ENCODE measurements around the gene TAF4.
"Not testable (repeated sequence)": the region's sequence is repeated elsewhere in the genome, so short reads cannot be mapped to it uniquely, and the experiment has no call there.

Gene TAF4

GRCh38 chr20:61958773-61959700 is 106.6 kb downstream of the TAF4 start:
- DNase-seq = no peak

GRCh38 chr20:61957961-61958715 is 107.5 kb downstream of the TAF4 start:
- no peak for DNase-seq

GRCh38 chr20:61956396-61957342 is 109.0 kb downstream of the TAF4 start:
- DNase-seq = no peak

- DNase-seq = no peak
Observed at GRCh38 chr20:61955668-61956395, 109.8 kb downstream of the TAF4 start.

GRCh38 chr20:61954276-61955021 is 111.2 kb downstream of the TAF4 start:
- DNase-seq = no peak

GRCh38 chr20:61953037-61954021 is 112.4 kb downstream of the TAF4 start:
- DNase-seq = no peak

- DNase-seq = no peak
Observed at GRCh38 chr20:61951695-61952533, 113.8 kb downstream of the TAF4 start.

GRCh38 chr20:61950641-61951071 is 115.0 kb downstream of the TAF4 start:
- DNase-seq = no peak

GRCh38 chr20:61949714-61950640 is 115.7 kb downstream of the TAF4 start:
- DNase-seq = no peak

GRCh38 chr20:61949363-61949713 is 116.3 kb downstream of the TAF4 start:
- no peak for DNase-seq

GRCh38 chr20:61948586-61949362 is 116.9 kb downstream of the TAF4 start:
- DNase-seq = no peak

GRCh38 chr20:61948056-61948455 is 117.6 kb downstream of the TAF4 start:
- DNase-seq = not testable (repeated sequence)

GRCh38 chr20:61945495-61945894 is 120.2 kb downstream of the TAF4 start:
- DNase-seq = not testable (repeated sequence)

GRCh38 chr20:61944967-61945366 is 120.7 kb downstream of the TAF4 start:
- DNase-seq = not testable (repeated sequence)

- no peak for DNase-seq
Observed at GRCh38 chr20:61942526-61942925, 123.2 kb downstream of the TAF4 start.

GRCh38 chr20:61941721-61942405 is 123.8 kb downstream of the TAF4 start:
- DNase-seq = no peak

All from CD4-positive, alpha-beta T cell treated with Interleukin-15 for 1 hour (primary cell).